ENCODE measurements around the gene DXO.
"Not testable (repeated sequence)": the region's sequence is repeated elsewhere in the genome, so short reads cannot be mapped to it uniquely, and the experiment has no call there.

DXO gene

DNA sequence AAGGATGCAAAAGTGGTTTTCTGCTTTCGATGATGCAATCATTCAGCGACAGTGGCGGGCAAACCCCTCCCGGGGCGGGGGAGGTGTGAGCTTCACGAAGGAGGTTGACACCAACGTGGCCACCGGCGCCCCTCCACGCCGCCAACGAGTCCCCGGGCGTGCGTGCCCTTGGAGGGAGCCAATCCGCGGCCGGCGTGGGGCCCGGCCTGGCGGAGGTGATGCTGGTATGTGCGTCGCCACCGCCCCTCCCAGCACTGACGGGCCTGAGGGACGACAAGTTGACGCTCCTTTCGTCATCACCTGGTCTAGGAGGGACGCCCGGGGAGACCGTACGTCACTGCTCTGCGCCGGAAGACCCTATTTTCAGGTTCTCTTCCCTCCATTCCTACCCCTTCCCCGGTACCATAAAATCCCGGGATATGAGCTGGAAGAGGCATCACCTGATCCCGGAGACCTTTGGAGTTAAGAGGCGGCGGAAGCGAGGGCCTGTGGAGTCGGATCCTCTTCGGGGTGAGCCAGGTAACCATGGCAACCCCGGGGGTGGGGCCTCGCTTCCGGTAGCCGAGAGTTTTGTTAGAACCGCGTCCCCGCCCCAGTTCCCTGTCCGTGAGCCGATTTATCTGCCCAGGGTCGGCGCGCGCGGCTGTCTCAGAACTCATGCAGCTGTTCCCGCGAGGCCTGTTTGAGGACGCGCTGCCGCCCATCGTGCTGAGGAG is at the start of gene DXO:
Gene DXO (minus strand): TSS at position 146 of the 716 bp plus-strand sequence. CDS start 463 bp downstream, outside the sequence.
- H3K27ac ChIP-seq: peak within 1 kb of the TSS; percentile 94
- TF ChIP-seq ZFX (IDR thresholded peaks at IDR 0.05; ENCODE audit: borderline replicate concordance): no peak
- TF ChIP-seq CTCF (IDR thresholded peaks at IDR 0.05): no peak

DNA sequence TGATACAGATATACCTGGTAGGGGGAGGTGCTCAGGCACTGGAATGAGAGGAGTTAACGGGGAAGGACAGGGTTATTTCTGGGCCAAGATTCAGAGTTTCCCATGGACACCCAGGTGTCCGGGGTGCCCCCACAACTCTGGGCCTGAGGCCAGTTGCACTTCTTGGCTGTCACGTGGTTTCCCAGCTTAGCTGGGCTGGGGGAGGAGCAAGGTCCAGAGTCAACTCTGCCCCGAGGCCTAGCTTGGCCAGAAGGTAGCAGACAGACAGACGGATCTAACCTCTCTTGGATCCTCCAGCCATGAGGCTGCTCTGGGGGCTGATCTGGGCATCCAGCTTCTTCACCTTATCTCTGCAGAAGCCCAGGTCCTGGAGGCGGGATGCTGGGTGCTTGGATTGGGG is 42.6 kb upstream of the DXO start, which contains the start of gene C4B:
Gene C4B (plus strand): TSS at position 249 of the 400 bp plus-strand sequence. CDS start 51 bp downstream, at position 300.
- not testable (repeated sequence) for H3K27ac ChIP-seq

DNA sequence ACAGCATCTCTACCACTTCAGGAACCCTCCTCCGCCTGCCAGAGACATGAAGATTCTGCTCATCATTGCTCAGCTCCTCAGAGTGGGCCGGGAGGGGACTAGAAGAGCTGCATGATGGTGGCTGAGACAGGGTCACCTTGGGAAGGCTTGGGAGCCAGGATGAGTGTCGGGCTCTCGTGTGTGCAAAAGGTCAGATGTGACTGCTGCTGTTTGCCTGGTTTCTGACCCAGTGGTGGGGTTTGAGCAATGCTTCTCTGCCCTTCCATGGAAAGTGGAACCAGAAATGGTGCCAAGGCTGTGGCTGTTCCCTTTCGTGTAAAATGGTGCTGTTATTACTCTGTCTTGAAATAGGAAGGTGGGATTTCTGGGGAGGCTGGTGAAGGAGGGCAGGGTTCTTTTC is 41.8 kb upstream of the DXO start:
- not testable (repeated sequence) for H3K27ac ChIP-seq

- not testable (repeated sequence) for H3K27ac ChIP-seq
Measured at GRCh38 chr6:32012941-32013617, 41.1 kb upstream of the DXO start.

GRCh38 chr6:32010856-32011530 is 39.1 kb upstream of the DXO start:
- H3K27ac ChIP-seq: not testable (repeated sequence)

GRCh38 chr6:32009537-32009936 is 37.6 kb upstream of the DXO start:
- H3K27ac ChIP-seq: not testable (repeated sequence)

DNA sequence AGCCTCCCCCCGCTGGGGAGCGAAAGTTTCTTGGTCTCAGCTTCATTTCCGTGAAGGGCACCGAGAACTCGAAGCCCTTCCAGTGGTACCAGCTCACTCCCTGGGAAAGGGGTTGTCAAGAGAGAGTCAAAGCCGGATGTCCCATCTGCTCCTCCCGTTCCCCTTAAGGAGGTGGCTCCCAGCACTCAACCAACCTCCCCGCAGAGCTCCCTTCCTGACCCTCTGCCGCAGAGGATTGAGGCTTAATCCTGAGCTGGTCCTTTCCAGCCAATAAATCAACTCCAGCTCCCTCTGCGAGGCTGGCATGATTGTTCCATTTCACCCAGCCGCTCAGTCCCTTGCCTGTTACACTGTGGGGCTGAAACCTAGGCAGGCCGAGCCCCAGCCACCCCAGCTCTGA is 36.7 kb upstream of the DXO start:
- not testable (repeated sequence) for H3K27ac ChIP-seq

GRCh38 chr6:32008037-32008436 is 36.1 kb upstream of the DXO start:
- not testable (repeated sequence) for H3K27ac ChIP-seq

DNA sequence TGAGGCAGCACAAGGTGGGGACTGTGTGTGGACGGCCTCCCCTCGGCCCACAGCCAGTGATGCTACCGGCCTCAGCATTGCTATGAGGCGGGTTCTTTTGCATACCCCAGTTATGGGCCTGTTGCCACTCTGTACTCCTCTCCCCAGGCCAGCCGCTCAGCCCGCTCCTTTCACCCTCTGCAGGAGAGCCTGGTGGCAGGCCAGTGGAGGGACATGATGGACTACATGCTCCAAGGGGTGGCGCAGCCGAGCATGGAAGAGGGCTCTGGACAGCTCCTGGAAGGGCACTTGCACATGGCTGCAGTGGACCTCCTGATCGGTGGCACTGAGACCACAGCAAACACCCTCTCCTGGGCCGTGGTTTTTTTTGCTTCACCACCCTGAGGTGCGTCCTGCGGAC is 35.1 kb upstream of the DXO start:
- not testable (repeated sequence) for H3K27ac ChIP-seq

DNA sequence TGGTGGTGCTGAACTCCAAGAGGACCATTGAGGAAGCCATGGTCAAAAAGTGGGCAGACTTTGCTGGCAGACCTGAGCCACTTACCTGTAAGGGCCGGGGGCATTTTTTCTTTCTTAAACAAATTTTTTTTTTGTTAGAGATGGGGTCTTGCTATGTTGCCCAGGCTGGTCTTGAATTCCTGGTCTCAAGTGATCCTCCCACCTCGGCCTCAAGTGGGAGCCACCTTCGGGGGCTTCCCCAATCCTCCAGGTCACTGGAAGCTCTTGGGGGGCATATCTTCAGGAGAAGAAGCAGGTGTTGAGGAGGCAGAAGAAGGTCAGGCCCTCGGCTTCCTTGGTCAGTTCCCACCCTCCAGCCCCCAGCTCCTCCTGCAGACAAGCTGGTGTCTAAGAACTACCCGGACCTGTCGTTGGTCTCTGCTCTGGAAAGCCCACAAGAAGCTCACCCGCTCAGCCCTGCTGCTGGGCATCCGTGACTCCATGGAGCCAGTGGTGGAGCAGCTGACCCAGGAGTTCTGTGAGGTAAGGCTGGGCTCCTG is 34.1 kb upstream of the DXO start:
- not testable (repeated sequence) for H3K27ac ChIP-seq

DNA sequence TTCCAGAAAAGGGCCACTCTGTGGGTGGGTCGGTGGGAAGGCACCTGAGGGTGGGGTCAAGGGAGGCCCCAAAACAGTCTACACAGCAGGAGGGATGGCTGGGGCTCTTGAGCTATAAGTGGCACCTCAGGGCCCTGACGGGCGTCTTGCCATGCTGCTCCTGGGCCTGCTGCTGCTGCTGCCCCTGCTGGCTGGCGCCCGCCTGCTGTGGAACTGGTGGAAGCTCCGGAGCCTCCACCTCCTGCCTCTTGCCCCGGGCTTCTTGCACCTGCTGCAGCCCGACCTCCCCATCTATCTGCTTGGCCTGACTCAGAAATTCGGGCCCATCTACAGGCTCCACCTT is 33.6 kb upstream of the DXO start:
- not testable (repeated sequence) for H3K27ac ChIP-seq

DNA sequence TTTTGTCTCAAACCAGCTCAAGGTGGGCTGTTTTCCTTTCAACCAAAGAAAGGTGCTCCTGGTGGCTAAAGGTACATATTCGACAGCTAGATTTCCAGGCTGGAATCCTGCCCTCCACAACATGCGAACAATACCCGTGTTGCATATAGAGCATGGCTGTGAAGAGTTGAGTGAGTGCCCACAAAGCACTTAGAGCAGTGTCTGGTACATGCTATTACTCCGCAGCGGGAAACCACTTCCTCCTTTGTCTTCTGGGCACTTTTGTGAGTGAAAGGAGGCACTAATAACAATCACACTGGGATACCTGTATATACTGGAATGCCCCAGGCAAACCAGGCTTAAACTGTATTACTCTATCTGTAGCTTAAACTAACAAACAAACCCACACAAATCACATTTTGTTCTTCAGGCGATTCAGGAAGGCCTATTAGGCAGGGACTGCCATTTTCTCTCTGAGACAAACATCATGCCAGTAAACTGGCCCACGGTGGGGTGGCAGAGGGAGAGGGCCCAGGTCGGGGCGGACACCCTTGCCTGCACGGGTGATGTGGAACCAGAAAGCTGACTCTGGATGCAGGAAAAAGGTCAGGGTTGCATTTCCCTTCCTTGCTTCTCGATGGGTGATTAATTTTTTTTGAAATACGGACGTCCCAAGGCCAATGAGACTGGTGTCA is 33.1 kb upstream of the DXO start:
- H3K27ac ChIP-seq: not testable (repeated sequence)

DNA sequence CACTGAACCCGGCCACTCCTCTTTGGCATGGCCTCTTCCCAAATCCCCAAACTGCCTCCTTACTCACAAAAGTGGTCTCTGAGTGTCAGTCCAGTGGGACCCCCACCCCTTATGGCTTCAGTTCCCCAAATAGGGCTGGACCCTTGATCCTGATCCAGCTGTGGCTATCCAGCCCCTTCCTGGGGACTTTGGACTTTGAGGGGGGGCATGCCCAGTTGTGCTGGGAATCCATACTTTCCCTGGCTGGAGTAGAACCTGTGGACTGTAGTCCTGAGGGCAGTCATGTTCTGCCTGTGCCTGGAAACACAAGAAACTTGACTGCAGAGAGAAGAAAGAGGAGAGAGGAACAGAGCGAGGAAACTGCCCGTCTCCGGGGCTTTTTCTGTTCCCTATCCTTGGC is 32.5 kb upstream of the DXO start:
- H3K27ac ChIP-seq: not testable (repeated sequence)

DNA sequence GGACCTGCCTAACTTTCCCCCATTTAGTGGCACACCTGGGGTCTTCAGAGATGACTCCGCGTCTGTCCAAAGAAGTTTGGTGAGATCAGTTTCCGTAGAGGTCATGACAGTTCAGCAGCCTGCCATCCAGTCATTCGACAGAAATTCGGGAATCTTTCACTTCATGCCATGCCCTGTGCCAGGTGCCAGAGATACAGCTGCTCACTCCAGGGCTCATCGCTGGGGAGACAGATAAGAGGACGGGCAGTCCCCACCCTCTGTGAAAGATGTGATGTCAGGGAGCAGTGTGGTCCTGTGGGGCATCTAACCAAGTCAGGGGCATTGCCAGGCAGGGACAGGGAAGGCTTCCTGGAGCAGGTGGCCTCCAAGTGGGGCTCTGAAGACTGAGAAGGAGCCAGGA is 31.4 kb upstream of the DXO start:
- H3K27ac ChIP-seq: not testable (repeated sequence)

DNA sequence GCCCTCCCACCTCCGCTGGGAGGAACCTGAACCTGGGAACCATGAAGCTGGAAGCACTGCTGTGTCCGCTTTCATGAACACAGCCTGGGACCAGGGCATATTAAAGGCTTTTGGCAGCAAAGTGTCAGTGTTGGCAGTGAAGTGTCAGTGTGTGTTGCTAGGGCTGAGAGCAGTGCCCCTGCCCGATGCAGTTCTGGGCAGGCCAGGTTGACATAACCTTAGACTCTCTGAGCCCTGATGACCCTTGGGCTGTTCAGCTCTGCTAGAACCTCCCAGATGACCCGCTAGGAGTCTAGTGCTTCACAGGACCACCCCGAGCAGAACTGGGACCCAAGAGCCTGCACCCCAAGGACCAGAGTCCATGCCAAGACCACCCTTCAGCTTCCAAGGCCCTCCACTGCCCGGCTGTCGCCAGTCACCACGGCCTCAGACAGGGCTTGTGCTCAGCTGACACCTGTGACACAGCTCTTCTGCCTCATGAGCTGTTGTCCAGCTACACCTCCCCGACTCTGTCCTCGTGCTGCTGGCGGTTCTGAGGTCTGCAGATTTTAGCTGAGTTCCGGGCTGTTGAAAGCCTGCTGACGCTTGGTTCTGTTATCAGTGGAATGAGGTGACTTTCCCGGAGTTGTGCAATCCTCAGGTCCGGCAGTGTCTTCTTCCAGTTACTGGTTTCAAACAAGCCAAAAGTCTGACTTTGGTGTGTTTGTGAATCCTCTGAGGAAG is 30.8 kb upstream of the DXO start:
- not testable (repeated sequence) for H3K27ac ChIP-seq

- not testable (repeated sequence) for H3K27ac ChIP-seq
Measured at GRCh38 chr6:31996385-31996784, 24.4 kb upstream of the DXO start.

DNA sequence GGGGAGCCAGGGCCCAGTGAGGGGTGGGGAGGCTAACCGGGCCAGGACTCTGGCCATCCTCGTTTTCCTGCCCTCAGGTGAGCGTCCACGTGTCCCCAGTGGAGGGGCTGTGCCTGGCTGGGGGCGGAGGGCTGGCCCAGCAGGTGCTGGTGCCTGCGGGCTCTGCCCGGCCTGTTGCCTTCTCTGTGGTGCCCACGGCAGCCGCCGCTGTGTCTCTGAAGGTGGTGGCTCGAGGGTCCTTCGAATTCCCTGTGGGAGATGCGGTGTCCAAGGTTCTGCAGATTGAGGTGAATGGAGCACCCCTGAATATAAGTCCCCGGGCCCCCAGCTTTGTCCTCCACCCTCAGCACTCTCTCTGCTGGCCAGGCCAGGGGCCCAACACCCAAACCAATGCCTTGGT is 22.5 kb upstream of the DXO start:
- not testable (repeated sequence) for H3K27ac ChIP-seq

- H3K27ac ChIP-seq: not testable (repeated sequence)
Measured at GRCh38 chr6:31989363-31989762, 17.4 kb upstream of the DXO start.

GRCh38 chr6:31981744-31982143 is 9.8 kb upstream of the DXO start, which contains the start of gene C4A:
TSS of gene C4A (plus strand) at chr6:31982057. CDS start at chr6:31982108, 51 bp downstream.
- not testable (repeated sequence) for H3K27ac ChIP-seq
